ENCODE data around the gene CDC37.
"Not testable (repeated sequence)": the region's sequence is repeated elsewhere in the genome, so short reads cannot be mapped to it uniquely, and the experiment has no call there.

Gene CDC37

GRCh38 chr19:10419646-10420443 lies 16.5 kb upstream of the CDC37 start:
- peak; percentile 64 for DNase-seq (ENCODE audit: low read depth)

GRCh38 chr19:10419200-10419645 lies 15.9 kb upstream of the CDC37 start:
- DNase-seq (ENCODE audit: low read depth), result peak; percentile 27

- peak; percentile 11 for DNase-seq (ENCODE audit: low read depth)
Measured at GRCh38 chr19:10418485-10419199, 15.3 kb upstream of the CDC37 start.

- peak; percentile 6 for DNase-seq (ENCODE audit: low read depth)
Measured at GRCh38 chr19:10418235-10418484, 14.8 kb upstream of the CDC37 start.

GRCh38 chr19:10417541-10418234 lies 14.3 kb upstream of the CDC37 start:
- DNase-seq (ENCODE audit: low read depth), result no peak

DNA sequence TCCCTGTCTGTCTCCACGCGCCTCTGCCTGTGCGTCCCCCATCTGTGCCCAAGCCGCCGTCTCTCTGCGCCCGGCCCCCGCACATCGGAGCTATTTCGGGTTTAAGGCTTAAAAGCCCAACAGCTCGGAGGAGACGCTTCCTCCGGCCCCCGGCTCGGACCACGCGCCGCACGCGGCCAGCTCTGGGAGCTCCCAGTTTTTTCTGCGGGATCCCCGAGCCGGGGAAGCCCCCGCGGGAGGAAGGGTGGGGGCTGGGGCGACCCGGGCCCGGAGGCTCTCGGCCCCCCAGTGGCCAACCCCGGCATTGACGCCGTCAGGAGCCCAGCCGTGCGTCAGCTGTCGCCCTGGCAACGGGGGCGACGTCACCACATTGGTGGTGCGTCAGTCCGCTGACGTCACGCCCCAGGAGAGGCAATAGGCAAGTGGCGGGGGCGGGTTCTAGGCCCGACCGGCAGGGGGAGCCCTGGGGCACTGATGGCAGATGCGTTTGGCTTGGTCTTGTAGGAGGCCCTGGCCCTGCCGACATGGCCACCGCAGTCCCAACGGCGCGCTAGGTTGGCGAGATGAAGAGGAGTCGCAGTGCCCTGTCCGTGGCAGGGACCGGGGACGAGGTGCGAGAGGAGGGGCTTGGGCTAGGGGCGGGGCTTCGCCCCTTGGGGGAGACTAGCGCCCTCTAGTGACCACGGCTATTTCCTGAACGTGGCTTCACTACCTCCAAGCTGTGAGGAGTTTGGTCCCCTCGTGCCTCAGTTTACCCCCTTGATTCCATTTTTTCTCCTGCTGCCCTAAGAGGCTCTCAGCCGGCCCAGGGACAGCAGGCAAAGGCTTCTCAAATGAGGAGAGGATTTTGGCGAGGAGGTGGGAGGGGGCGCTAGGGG lies 13.3 kb upstream of the CDC37 start:
- DNase-seq (ENCODE audit: low read depth), result peak; percentile 82

- DNase-seq (ENCODE audit: low read depth), result no peak
Measured at GRCh38 chr19:10416083-10416379, 12.7 kb upstream of the CDC37 start.

- DNase-seq (ENCODE audit: low read depth), result peak; percentile 35
Measured at GRCh38 chr19:10412257-10412977, 9.1 kb upstream of the CDC37 start.

GRCh38 chr19:10411224-10411623 lies 7.9 kb upstream of the CDC37 start:
- DNase-seq (ENCODE audit: low read depth), result not testable (repeated sequence)

DNA sequence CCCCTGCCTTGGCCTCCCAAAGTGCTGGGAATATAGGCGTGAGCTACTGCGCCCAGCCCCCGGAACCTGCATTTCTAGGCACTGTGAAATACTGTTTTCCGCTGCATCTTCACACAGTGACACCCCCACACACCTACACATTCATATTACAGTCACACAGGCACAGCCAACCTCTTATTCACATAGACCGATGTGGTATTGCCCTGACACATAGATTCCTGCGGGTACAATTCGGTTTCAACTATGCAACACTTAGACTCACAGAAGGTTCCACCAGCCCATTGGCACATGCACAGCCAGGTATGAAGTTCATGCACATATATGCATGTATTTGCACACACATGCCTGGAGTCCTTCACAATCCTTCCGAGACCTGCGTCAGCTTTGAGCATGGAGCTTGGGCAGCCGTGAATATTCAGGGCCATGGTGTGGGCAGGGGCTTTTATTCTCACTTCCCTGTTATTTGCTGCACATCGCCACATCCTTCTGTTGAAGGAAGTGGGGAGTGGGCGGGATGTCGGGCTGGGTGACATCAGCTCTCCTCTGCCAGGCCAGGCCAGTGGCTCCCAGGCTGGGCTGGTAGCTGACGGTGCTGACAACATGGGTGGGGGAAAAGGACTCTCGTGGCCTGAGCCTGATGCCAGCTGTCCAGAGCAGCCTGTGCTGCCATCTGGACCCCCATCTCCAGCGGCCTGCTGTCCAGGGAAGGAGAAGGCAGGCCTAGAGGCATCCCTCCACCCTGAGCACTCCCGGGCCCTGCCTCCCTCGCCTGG lies 5.4 kb upstream of the CDC37 start:
- DNase-seq (ENCODE audit: low read depth), result no peak

DNA sequence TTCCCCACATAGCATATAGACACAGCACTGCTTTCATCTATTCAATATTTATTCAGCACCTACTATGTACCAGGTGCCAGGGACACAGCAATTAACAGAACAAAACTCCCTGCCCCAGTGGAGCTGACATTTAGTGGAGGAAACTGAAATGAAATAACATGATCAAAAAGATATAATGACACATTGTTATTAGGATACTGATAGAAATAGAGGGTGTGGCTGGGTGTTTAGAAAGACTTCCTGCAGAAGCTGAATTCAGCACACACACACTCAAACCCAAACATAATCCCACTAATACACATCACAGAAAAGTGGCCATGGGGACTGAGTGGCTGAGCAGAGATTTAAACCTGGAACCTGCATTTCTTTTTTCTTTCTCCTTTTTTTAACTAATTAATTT lies 3.8 kb upstream of the CDC37 start:
- no peak for DNase-seq (ENCODE audit: low read depth)

DNA sequence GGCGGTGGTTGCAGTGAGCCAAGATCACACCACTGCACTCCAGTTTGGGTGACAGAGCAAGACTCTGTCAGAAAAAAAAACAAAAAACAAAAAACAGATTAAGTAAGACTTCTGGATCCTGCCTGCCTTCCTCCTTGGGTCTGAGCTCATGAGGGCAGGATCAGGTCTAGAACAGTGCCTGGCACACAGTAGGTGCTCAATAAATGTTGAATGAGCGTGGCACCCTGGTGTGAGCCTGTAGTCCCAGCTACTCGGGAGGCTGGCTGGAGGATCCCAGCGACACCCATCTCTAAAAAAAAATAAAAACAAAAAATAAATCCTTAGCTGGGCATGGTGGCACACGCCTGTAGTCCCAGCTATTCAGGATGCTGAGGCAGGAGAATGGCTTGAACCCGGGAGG lies 2.8 kb upstream of the CDC37 start:
- DNase-seq (ENCODE audit: low read depth), result no peak

DNA sequence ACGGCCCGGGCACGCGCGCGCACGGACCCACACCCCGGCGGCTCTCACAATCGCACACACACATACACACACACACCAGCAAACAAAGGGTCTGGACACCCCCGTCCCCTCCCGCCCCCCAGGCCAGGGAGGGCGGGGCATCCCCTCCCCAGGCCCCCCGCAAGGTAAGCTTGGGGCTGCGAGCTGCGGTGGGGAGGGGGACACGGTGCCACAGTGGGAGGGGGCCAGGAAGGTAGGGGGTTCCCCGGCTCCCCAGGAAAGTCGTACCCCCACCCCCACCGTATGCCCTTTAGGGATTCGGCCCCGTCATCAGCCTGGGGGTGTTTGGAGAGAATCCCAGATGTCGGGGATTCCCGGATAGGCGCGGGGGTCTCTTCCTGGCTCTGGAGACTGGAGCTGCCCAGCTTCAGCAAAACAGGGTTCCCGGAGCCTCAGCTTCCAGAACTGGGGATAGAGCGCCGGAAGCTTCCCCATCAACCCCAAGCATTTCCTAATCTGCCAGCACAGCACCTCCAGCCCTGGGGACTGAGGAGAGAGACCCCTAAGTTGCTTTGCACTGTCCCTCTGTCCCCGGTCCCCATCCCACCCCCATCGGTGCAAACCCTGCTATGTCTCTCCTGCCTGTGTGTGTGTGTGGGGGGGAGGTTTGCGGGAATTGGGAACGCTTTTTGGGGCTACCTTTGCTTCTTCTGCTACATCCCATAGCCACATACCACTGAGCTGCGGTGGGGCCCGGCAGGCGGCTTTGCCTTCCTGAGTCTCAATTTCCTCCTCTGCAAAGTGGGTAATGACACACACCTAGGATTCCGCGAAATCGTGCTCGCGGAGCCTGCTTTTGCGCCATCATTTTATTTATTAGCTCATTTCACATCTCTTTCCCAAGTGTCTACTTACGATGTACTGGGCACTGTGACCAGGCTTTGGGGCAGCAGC lies 1.8 kb upstream of the CDC37 start:
- DNase-seq (ENCODE audit: low read depth), result peak; percentile 23

- peak; percentile 64 for DNase-seq (ENCODE audit: low read depth)
Measured at GRCh38 chr19:10402441-10403038, 802 bp downstream of the CDC37 start.

DNA sequence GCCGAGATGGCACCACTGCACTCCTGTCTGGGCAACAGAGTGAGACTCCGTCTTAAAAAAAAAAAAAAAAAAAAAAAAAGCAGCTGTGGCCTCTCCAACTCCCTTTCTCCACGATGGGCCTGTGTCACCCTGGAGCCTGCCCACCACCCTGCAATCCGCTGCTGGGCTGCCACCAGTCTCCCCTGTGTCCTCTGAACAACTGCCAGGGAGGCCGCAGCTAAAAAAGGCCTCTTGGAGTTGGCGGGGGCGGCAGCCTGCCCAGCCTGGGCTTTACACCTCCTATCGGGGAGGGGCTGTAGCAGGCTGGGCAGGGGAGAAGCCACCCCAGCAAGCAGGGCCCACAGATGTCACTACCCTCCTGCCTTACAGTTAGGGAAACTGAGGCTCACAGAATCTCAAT lies 3.5 kb downstream of the CDC37 start:
- no peak for DNase-seq (ENCODE audit: low read depth)

- DNase-seq (ENCODE audit: low read depth), result not testable (repeated sequence)
Measured at GRCh38 chr19:10399340-10399739, 4.0 kb downstream of the CDC37 start.

DNA sequence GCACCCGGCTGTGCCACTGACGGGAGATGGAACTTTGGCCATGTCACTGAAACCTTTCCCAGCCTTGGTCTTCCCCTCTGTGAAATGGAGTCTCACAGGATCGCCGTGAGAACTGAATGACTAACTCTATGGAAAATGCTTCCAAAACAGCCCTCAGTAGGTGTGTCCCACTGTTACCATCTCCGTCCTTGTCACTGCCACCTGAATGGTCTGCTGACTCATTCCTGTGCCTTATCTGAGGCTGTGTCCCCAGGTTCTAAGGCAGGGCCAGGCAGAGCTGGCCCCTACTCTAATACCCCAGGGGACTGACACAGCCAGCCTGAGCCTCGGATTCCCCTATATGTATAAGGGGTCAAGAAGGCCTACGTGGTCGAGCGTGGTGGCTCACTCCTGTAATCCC lies 4.5 kb downstream of the CDC37 start:
- DNase-seq (ENCODE audit: low read depth), result no peak

DNA sequence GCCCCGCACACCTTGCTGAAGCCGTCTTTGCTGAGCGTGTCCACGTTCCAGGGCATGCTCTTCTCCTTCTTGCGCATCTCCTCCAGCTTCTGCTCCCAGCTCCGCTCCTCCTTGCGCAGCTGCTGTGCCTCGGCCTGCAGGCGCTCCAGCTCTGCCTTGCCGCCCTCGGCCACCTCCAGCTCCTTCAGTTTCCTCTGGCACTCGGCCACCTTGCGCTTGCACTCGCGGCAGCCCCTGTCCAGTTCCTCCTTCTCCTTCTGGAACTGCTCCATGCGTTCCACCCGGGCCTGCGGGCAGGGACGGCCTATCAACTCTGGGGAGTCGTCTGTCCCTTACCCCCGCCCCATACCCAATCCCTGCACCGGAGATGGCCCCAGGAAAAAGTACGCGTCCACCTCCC lies 7.4 kb downstream of the CDC37 start:
- DNase-seq (ENCODE audit: low read depth), result no peak

- no peak for DNase-seq (ENCODE audit: low read depth)
Measured at GRCh38 chr19:10395436-10395835, 7.9 kb downstream of the CDC37 start.

Measured in EH (cell line).